Neuronal stem cell (in vitro differentiated cells): ENCODE measurements around the gene KIF26B.
A peak's percentile ranks its signal among the peaks of the same experiment; 100 is the strongest.

ENCODE experiments used
- DNase-seq: peaks from one replicate; pipeline ENCODE4 v3.0.0-alpha.2; 2013; ENCODE audit warnings: low spot score
- H2AFZ ChIP-seq: one replicate; pipeline ENCODE4 v1.6.1; 2013; ENCODE audit warnings: mild to moderate bottlenecking, low read length, inconsistent platforms
- H2AK5ac ChIP-seq: 2 replicates; pipeline ENCODE4 v1.6.1; 2013; ENCODE audit warnings: low read depth, mild to moderate bottlenecking, inconsistent platforms, low read length, moderate library complexity, mixed read lengths
- H2BK120ac ChIP-seq: 2 replicates; pipeline ENCODE4 v1.6.1; 2013; ENCODE audit warnings: low read depth, mild to moderate bottlenecking, inconsistent platforms, low read length, moderate library complexity, mixed read lengths
- H2BK12ac ChIP-seq: one replicate; pipeline ENCODE4 v1.6.1; 2013; ENCODE audit warnings: low read length, inconsistent platforms
- H2BK15ac ChIP-seq: 2 replicates; pipeline ENCODE4 v1.6.1; 2013; ENCODE audit warnings: mild to moderate bottlenecking, low read length, inconsistent platforms, mixed read lengths
- H2BK5ac ChIP-seq: one replicate; pipeline ENCODE4 v1.6.1; 2013; ENCODE audit warnings: inconsistent platforms, mild to moderate bottlenecking, low read length, moderate library complexity
- H3K14ac ChIP-seq: one replicate; pipeline ENCODE4 v1.6.1; 2013; ENCODE audit warnings: low read length, inconsistent platforms
- H3K18ac ChIP-seq: 2 replicates; pipeline ENCODE4 v1.6.1; 2013; ENCODE audit warnings: low read length, inconsistent platforms
- H3K23ac ChIP-seq: 2 replicates; pipeline ENCODE4 v1.6.1; 2013; ENCODE audit warnings: low read depth, mild to moderate bottlenecking, mixed read lengths, low read length, inconsistent platforms; ENCODE audit not compliant: poor library complexity
- H3K27ac ChIP-seq: replicated peaks from 3 replicates; pipeline ENCODE4 v1.5.1; 2013; ENCODE audit warnings: low read length, inconsistent platforms
- H3K27me3 ChIP-seq, 3 experiments: 2 replicates each; pipeline ENCODE4 v1.6.1; 2013; ENCODE audit warnings: low read length in 3 of 3, mild to moderate bottlenecking in 2 of 3, inconsistent platforms in 1 of 3, low read depth in 1 of 3, mixed read lengths in 1 of 3, moderate library complexity in 1 of 3; ENCODE audit not compliant: control insufficient read depth in 3 of 3, insufficient read depth in 3 of 3
- H3K36me3 ChIP-seq, 2 donors: replicated peaks in 1 of 2; 2 replicates each; pipeline ENCODE4 v1.6.1; 2013; ENCODE audit warnings: low read length in 2 of 2; ENCODE audit not compliant: control insufficient read depth in 2 of 2, insufficient read depth in 2 of 2
- H3K4ac ChIP-seq: 2 replicates; pipeline ENCODE4 v1.6.1; 2013; ENCODE audit warnings: inconsistent platforms, mild to moderate bottlenecking, low read length, moderate library complexity
- H3K4me1 ChIP-seq, 2 donors: 1 replicate in 1 of 2; 2 replicates in 1 of 2; pipeline ENCODE4 v1.6.1; 2013; ENCODE audit warnings: low read length in 2 of 2, low read depth in 1 of 2; ENCODE audit not compliant: control insufficient read depth in 2 of 2, insufficient read depth in 1 of 2
- H3K4me2 ChIP-seq: one replicate; pipeline ENCODE4 v1.6.1; 2013; ENCODE audit warnings: mild to moderate bottlenecking, low read length, inconsistent platforms; ENCODE audit not compliant: insufficient read depth, poor library complexity, severe bottlenecking
- H3K4me3 ChIP-seq, 2 donors: 2 replicates each; pipeline ENCODE4 v1.5.1; 2013; ENCODE audit warnings: low read length in 2 of 2, mild to moderate bottlenecking in 2 of 2, inconsistent platforms in 1 of 2, moderate library complexity in 1 of 2
- H3K79me1 ChIP-seq: one replicate; pipeline ENCODE4 v1.6.1; 2013; ENCODE audit warnings: low read depth, mild to moderate bottlenecking, inconsistent platforms, low read length, moderate library complexity
- H3K9ac ChIP-seq: one replicate; pipeline ENCODE4 v1.6.1; 2013; ENCODE audit warnings: mild to moderate bottlenecking, low read depth, low read length, inconsistent platforms; ENCODE audit not compliant: poor library complexity
- H3K9me3 ChIP-seq, 2 donors: replicated peaks in 1 of 2; 2 replicates each; pipeline versions ENCODE3 to v1.6.1; 2013; ENCODE audit warnings: low read length in 2 of 2, mild to moderate bottlenecking in 2 of 2, inconsistent platforms in 1 of 2, low read depth in 1 of 2, mixed read lengths in 1 of 2, moderate library complexity in 1 of 2; ENCODE audit not compliant: control insufficient read depth in 2 of 2, insufficient read depth in 1 of 2
- H4K8ac ChIP-seq: one replicate; pipeline ENCODE4 v1.6.1; 2013; ENCODE audit warnings: low read depth, mild to moderate bottlenecking, inconsistent platforms, low read length, moderate library complexity
- H4K91ac ChIP-seq: one replicate; pipeline ENCODE4 v1.6.1; 2013; ENCODE audit warnings: low read length, low read depth, mild to moderate bottlenecking, inconsistent platforms; ENCODE audit not compliant: poor library complexity
- WGBS, 2 donors: extraction: QIAGEN DNeasy Blood & Tissue Kit; methylation state at CpG; one replicate each; pipeline ENCODE4 v1.1.7; 2013; ENCODE audit warnings: missing lambda C conversion rate in 2 of 2, mixed read lengths in 1 of 2; ENCODE audit not compliant: insufficient read length in 2 of 2, insufficient replicate concordance in 1 of 2; ENCODE audit errors: extremely low coverage in 2 of 2; 5-methylcytosine and 5-hydroxymethylcytosine counted together

KIF26B gene

GRCh38 chr1:245688536-245689453 lies 534.0 kb downstream of the KIF26B start:
- Histone ChIP-seq H2BK15ac (no peak overlapping the region), H3K18ac (peak overlapping the region; percentile 98), H2AK5ac (peak overlapping the region; percentile 79), H3K27me3 (peaks cover 0 to 2% (median 0%) of the 10 kb centered on the region in 3 experiments), H2BK12ac (peak overlapping the region; percentile 49), H3K27ac (no peak overlapping the region), H3K4me1 (peaks cover 0 to 5% of the 10 kb centered on the region in 2 donors), H4K91ac (peak overlapping the region; percentile 44), H3K9me3 (no peaks in the 10 kb centered on the region), H3K4me2 (peak overlapping the region; percentile 24), H3K9ac (peak overlapping the region; percentile 67), H3K79me1 (no peaks in the 10 kb centered on the region), H2BK120ac (no peak overlapping the region), H3K23ac (peak overlapping the region; percentile 67), H3K14ac (peak overlapping the region; percentile 28), H4K8ac (peak overlapping the region; percentile 31), H2BK5ac (peak overlapping the region; percentile 62), H3K4me3 (peak overlapping the region in 1 of 2 donors; percentile 47), H3K4ac (peak overlapping the region; percentile 41), H3K36me3 (peaks cover 0 to 32% of the 10 kb centered on the region in 2 donors), H2AFZ (no peak overlapping the region)
- no peak for DNase-seq
- WGBS, 2 donors: no CpG with 5 or more reads among the region's 63 CpGs

GRCh38 chr1:245690156-245690690 lies 535.4 kb downstream of the KIF26B start:
- H3K14ac ChIP-seq: no peak overlapping the region
- no peak overlapping the region for H2BK12ac ChIP-seq
- no peak overlapping the region for H3K23ac ChIP-seq
- H3K4me3 ChIP-seq: no peak overlapping the region
- H2AK5ac ChIP-seq: no peak overlapping the region
- no peak overlapping the region for H3K4ac ChIP-seq
- no peak for DNase-seq
- no peak overlapping the region for H4K8ac ChIP-seq
- H3K4me2 ChIP-seq: no peak overlapping the region
- no peak overlapping the region for H2BK5ac ChIP-seq
- H3K4me1 ChIP-seq: no peaks in the 10 kb centered on the region
- WGBS, 2 donors: no CpG with 5 or more reads among the region's 9 CpGs
- H2BK15ac ChIP-seq: no peak overlapping the region
- no peak overlapping the region for H4K91ac ChIP-seq
- no peaks in the 10 kb centered on the region for H3K9me3 ChIP-seq
- no peaks in the 10 kb centered on the region for H3K79me1 ChIP-seq
- peaks cover 0 to 2% (median 0%) of the 10 kb centered on the region in 3 experiments for H3K27me3 ChIP-seq
- no peak overlapping the region for H3K27ac ChIP-seq
- H3K18ac ChIP-seq: no peak overlapping the region
- no peak overlapping the region for H2BK120ac ChIP-seq
- H2AFZ ChIP-seq: no peak overlapping the region
- H3K9ac ChIP-seq: no peak overlapping the region
- peaks cover 0 to 24% of the 10 kb centered on the region in 2 donors for H3K36me3 ChIP-seq

- H2BK15ac ChIP-seq: no peak overlapping the region
- H3K23ac ChIP-seq: no peak overlapping the region
- H2BK120ac ChIP-seq: no peak overlapping the region
- no peak overlapping the region for H3K4ac ChIP-seq
- H2BK5ac ChIP-seq: no peak overlapping the region
- H3K14ac ChIP-seq: no peak overlapping the region
- H2AK5ac ChIP-seq: no peak overlapping the region
- no peak overlapping the region for H3K4me3 ChIP-seq
- no peak overlapping the region for H3K4me2 ChIP-seq
- no peaks in the 10 kb centered on the region for H3K4me1 ChIP-seq
- no peak overlapping the region for H3K27ac ChIP-seq
- no peak overlapping the region for H3K18ac ChIP-seq
- H3K9me3 ChIP-seq: no peaks in the 10 kb centered on the region
- H3K27me3 ChIP-seq: peaks cover 0 to 2% (median 0%) of the 10 kb centered on the region in 3 experiments
- H2BK12ac ChIP-seq: no peak overlapping the region
- no peak overlapping the region for H2AFZ ChIP-seq
- no peak overlapping the region for H4K91ac ChIP-seq
- H3K9ac ChIP-seq: no peak overlapping the region
- WGBS, 2 donors: no CpG with 5 or more reads among the region's 13 CpGs
- H3K79me1 ChIP-seq: no peaks in the 10 kb centered on the region
- DNase-seq: no peak
- H3K36me3 ChIP-seq: peaks cover 0 to 17% of the 10 kb centered on the region in 2 donors
- H4K8ac ChIP-seq: no peak overlapping the region
Observed at GRCh38 chr1:245690946-245691541, 536.3 kb downstream of the KIF26B start.

GRCh38 chr1:245691897-245692296 lies 537.1 kb downstream of the KIF26B start:
- Histone ChIP-seq H3K79me1 (no peaks in the 10 kb centered on the region), H3K14ac (no peak overlapping the region), H3K27me3 (peaks cover 0 to 2% (median 0%) of the 10 kb centered on the region in 3 experiments), H2BK120ac (no peak overlapping the region), H3K4ac (no peak overlapping the region), H3K9ac (no peak overlapping the region), H2BK15ac (no peak overlapping the region), H3K4me3 (no peak overlapping the region), H2AFZ (no peak overlapping the region), H3K4me1 (no peaks in the 10 kb centered on the region), H2BK5ac (no peak overlapping the region), H3K36me3 (peaks cover 0 to 9% of the 10 kb centered on the region in 2 donors), H3K23ac (no peak overlapping the region), H3K27ac (no peak overlapping the region), H2AK5ac (no peak overlapping the region), H4K8ac (no peak overlapping the region), H3K18ac (no peak overlapping the region), H3K9me3 (no peaks in the 10 kb centered on the region), H2BK12ac (no peak overlapping the region), H3K4me2 (no peak overlapping the region), H4K91ac (no peak overlapping the region)
- WGBS, 2 donors: no CpG with 5 or more reads among the region's 3 CpGs
- no peak for DNase-seq
